ENCODE measurements around the gene KLHL24.
"Not testable (repeated sequence)": the region's sequence is repeated elsewhere in the genome, so short reads cannot be mapped to it uniquely, and the experiment has no call there.

The KLHL24 gene

DNA sequence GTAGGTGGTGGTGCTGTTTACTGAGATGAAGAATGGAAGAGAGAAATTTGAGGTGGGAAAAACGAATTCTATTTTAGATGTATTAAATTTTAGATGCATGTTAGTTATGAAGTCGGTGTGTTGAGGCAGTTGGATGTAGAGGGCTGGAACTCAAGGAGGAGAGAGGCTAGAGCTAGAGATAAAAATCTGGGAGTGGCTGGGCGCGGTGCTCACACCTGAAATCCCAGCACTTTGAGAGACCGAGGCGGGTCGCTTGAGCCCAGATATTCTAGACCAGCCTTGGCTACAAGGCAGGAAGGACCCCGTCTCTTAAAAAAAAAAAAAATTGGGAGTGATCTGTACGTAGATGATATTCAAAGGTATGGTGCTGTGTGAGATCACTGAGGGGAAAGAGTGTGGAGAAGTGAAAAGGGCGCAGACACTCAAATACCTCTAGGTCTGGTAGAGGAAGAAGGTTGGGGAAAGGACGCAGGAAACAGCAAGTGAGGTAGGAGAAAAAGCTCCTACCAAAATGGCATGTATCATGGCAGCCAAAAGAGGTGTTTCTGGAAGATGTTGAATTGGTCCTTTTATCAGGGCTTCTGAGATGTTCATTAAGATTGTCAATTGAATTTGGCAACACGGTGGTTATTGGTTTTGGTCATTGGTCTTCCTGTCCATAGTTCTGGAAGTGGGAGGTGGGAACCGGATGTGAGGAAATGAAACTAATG lies 64.0 kb downstream of the KLHL24 start:
- H3K4me3 ChIP-seq (ENCODE audit: severe bottlenecking): peak overlapping the region; percentile 100
- H3K9me3 ChIP-seq (ENCODE audit: severe bottlenecking): no peaks in the 10 kb centered on the region
- DNase-seq (ENCODE audit: low spot score): no peak
- TF ChIP-seq, protein P1, sequence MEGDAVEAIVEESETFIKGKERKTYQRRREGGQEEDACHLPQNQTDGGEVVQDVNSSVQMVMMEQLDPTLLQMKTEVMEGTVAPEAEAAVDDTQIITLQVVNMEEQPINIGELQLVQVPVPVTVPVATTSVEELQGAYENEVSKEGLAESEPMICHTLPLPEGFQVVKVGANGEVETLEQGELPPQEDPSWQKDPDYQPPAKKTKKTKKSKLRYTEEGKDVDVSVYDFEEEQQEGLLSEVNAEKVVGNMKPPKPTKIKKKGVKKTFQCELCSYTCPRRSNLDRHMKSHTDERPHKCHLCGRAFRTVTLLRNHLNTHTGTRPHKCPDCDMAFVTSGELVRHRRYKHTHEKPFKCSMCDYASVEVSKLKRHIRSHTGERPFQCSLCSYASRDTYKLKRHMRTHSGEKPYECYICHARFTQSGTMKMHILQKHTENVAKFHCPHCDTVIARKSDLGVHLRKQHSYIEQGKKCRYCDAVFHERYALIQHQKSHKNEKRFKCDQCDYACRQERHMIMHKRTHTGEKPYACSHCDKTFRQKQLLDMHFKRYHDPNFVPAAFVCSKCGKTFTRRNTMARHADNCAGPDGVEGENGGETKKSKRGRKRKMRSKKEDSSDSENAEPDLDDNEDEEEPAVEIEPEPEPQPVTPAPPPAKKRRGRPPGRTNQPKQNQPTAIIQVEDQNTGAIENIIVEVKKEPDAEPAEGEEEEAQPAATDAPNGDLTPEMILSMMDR (IDR thresholded peaks at IDR 0.05; ENCODE audit: poor library complexity, severe bottlenecking): no peak
- H3K36me3 ChIP-seq (ENCODE audit: low read depth): peaks cover 17% of the 10 kb centered on the region
- H3K27me3 ChIP-seq (ENCODE audit: insufficient read depth, poor library complexity, severe bottlenecking): no peaks in the 10 kb centered on the region
- H3K27ac ChIP-seq (ENCODE audit: poor library complexity, severe bottlenecking): peak overlapping the region; percentile 62
- peak; percentile 47 for ATAC-seq (ENCODE audit: low read depth)
- H3K4me1 ChIP-seq (ENCODE audit: insufficient read depth, poor library complexity, severe bottlenecking): peaks cover 9% of the 10 kb centered on the region

DNA sequence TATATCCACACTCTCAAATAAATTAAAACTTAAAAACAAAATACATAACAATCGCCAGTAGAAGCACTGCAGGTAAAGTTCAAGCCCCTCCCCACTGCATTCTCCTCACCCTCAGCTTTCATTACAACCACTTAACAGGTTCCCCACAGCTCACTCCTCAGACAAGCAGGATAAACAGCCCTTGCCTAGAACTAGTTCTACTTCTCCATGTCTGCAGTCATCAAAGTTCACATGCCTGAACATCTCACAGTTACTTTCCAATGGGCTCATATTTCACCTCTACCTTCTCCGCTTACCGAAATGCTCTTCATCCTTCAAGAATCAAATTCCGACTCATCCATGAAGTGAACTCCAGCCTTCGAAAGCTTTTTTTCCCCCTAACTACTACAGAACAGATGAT lies 66.3 kb downstream of the KLHL24 start:
- TF ChIP-seq, protein P1 (IDR thresholded peaks at IDR 0.05; ENCODE audit: poor library complexity, severe bottlenecking): no peak
- DNase-seq (ENCODE audit: low spot score): no peak
- Histone ChIP-seq H3K27ac (ENCODE audit: poor library complexity, severe bottlenecking) (no peak overlapping the region), H3K9me3 (ENCODE audit: severe bottlenecking) (no peaks in the 10 kb centered on the region), H3K36me3 (ENCODE audit: low read depth) (peaks cover 17% of the 10 kb centered on the region), H3K4me1 (ENCODE audit: insufficient read depth, poor library complexity, severe bottlenecking) (peaks cover 9% of the 10 kb centered on the region), H3K27me3 (ENCODE audit: insufficient read depth, poor library complexity, severe bottlenecking) (no peaks in the 10 kb centered on the region), H3K4me3 (ENCODE audit: severe bottlenecking) (no peak overlapping the region)
- ATAC-seq (ENCODE audit: low read depth): no peak

DNA sequence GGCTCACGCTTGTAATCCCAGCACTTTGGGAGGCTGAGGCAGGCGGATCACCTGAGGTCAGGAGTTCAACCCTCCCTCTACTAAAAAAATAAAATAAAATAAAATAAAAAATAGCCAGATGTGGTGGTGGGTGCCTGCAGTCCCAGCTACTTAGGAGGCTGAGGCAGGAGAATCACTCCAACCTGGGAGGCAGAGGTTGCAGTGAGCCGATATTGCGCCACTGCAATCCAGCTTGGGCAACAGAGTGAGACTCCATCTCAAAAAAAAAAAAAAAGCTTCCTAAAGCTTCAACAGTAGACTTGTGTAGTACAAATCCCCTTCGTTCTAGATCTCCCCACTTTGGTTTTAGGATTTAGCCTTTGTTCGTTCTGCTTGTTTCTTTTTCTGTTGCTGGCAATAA lies 68.5 kb downstream of the KLHL24 start:
- ATAC-seq (ENCODE audit: low read depth); DNase-seq (ENCODE audit: low spot score); H3K4me3 ChIP-seq (ENCODE audit: severe bottlenecking); H3K4me1 ChIP-seq (ENCODE audit: insufficient read depth, poor library complexity, severe bottlenecking); H3K27me3 ChIP-seq (ENCODE audit: insufficient read depth, poor library complexity, severe bottlenecking); H3K27ac ChIP-seq (ENCODE audit: poor library complexity, severe bottlenecking); H3K9me3 ChIP-seq (ENCODE audit: severe bottlenecking): not testable (repeated sequence)
- peaks cover 17% of the 10 kb centered on the region for H3K36me3 ChIP-seq (ENCODE audit: low read depth)

DNA sequence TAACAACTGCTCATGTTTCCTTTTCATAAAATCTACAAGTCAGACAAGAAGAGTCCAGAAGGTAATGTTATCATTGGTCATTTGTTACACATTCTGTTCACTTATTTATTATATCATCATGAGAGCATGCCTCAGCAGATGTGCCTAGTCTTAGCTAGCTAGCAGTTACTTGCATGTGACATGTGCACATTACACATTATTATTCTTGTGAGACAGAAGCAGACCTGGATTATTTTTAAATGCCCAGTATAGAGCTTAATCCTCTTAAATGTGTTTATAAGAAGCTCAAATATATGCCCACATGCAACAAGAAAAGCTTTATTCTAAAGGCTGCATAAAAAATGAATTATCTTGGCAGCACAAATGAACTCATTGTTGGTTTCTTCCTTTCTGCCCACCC lies 74.8 kb downstream of the KLHL24 start:
- Histone ChIP-seq H3K27ac (ENCODE audit: poor library complexity, severe bottlenecking) (no peak overlapping the region), H3K4me1 (ENCODE audit: insufficient read depth, poor library complexity, severe bottlenecking) (no peaks in the 10 kb centered on the region), H3K27me3 (ENCODE audit: insufficient read depth, poor library complexity, severe bottlenecking) (no peaks in the 10 kb centered on the region), H3K4me3 (ENCODE audit: severe bottlenecking) (no peak overlapping the region), H3K36me3 (ENCODE audit: low read depth) (peaks cover 4% of the 10 kb centered on the region), H3K9me3 (ENCODE audit: severe bottlenecking) (no peaks in the 10 kb centered on the region)
- DNase-seq (ENCODE audit: low spot score): no peak
- TF ChIP-seq, protein P1 (IDR thresholded peaks at IDR 0.05; ENCODE audit: poor library complexity, severe bottlenecking): no peak
- no peak for ATAC-seq (ENCODE audit: low read depth)

DNA sequence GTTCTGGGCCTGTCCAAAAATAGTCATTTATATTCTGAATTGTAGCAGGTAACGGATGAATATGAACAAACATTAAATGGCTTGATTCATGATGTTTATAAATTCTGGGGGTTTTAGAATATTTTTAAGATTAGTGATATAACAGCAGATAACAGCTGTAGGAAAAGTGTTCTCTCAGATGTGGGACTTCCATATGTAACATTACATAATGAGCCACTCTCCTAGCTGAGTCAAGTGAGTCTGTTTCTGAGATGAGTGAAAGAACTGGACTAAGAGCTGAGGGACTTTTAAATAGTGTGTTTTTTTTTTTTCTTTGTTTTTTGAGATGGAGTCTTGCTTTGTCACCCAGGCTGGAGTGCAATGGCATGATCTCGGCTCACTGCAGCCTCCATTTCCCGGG lies 76.1 kb downstream of the KLHL24 start:
- Histone ChIP-seq H3K4me1 (ENCODE audit: insufficient read depth, poor library complexity, severe bottlenecking) (no peaks in the 10 kb centered on the region), H3K4me3 (ENCODE audit: severe bottlenecking) (no peak overlapping the region), H3K36me3 (ENCODE audit: low read depth) (peaks cover 16% of the 10 kb centered on the region), H3K27me3 (ENCODE audit: insufficient read depth, poor library complexity, severe bottlenecking) (no peaks in the 10 kb centered on the region), H3K27ac (ENCODE audit: poor library complexity, severe bottlenecking) (no peak overlapping the region), H3K9me3 (ENCODE audit: severe bottlenecking) (no peaks in the 10 kb centered on the region)
- TF ChIP-seq, protein P1 (IDR thresholded peaks at IDR 0.05; ENCODE audit: poor library complexity, severe bottlenecking): no peak
- DNase-seq (ENCODE audit: low spot score) (no peak), ATAC-seq (ENCODE audit: low read depth) (no peak)

Measured in RWPE2 (cell line).